NCI-H69 (cell line): ENCODE data around the gene FMNL1.
"Not testable (repeated sequence)": the region's sequence is repeated elsewhere in the genome, so short reads cannot be mapped to it uniquely, and the experiment has no call there.

Source experiments
- DNase-seq: peaks from one replicate; lab custom pipeline; 2025; lab: John Stamatoyannopoulos, UW

FMNL1 gene, protein sequence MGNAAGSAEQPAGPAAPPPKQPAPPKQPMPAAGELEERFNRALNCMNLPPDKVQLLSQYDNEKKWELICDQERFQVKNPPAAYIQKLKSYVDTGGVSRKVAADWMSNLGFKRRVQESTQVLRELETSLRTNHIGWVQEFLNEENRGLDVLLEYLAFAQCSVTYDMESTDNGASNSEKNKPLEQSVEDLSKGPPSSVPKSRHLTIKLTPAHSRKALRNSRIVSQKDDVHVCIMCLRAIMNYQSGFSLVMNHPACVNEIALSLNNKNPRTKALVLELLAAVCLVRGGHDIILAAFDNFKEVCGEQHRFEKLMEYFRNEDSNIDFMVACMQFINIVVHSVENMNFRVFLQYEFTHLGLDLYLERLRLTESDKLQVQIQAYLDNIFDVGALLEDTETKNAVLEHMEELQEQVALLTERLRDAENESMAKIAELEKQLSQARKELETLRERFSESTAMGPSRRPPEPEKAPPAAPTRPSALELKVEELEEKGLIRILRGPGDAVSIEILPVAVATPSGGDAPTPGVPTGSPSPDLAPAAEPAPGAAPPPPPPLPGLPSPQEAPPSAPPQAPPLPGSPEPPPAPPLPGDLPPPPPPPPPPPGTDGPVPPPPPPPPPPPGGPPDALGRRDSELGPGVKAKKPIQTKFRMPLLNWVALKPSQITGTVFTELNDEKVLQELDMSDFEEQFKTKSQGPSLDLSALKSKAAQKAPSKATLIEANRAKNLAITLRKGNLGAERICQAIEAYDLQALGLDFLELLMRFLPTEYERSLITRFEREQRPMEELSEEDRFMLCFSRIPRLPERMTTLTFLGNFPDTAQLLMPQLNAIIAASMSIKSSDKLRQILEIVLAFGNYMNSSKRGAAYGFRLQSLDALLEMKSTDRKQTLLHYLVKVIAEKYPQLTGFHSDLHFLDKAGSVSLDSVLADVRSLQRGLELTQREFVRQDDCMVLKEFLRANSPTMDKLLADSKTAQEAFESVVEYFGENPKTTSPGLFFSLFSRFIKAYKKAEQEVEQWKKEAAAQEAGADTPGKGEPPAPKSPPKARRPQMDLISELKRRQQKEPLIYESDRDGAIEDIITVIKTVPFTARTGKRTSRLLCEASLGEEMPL

DNA sequence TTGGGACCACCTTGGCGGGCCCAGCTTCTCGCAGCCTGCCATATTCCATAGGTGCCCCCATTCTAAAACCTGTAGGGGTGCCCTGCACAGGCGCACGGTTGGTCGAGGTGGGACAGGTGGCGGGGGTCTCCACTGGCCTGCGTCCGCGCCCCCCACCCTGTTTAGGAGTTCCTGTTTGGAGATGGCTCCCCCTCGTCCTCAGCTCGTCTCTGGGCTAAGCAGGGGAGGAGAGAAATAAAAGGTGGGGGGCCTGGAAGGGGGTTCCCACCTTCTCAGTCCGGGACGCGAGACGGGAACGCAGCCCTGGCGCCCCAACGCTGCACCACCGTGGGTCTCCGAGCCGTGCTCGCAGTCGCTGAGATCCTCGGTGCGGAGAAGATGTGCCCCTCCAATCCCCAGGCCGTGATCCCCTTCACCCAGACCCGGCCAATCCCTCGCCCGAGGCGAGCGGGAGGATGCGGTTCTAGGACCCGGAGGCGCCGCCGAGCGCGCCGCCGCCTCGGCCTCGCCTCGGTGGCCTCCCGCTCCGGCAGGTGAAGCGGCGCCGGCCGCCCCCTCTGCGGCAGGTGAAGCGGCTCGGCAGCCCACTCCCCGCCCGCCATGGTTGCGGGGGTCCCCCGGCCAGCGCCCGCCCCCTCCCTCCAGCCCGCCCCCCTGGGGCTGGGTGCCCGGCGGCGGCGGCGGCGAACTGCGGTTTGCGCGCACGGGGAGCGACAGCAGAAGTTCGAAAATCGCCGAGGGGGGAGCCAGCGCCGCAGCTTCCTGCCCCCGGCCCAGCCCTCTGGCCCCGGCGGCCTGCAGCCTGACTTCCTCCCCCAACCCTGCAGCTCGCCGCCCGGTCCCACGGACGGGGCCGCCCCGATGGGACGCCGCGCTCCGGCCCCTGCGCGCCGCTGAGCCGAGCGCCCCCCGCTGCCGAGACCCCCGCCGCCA, at the start of gene FMNL1:
FMNL1 (plus strand) TSS at position 805 of the 933 bp plus-strand sequence. CDS start 240 bp downstream, outside the sequence.
- peak; percentile 65 for DNase-seq

- DNase-seq, result no peak
Measured at GRCh38 chr17:45172232-45172540, 49.5 kb upstream of the FMNL1 start.

DNA sequence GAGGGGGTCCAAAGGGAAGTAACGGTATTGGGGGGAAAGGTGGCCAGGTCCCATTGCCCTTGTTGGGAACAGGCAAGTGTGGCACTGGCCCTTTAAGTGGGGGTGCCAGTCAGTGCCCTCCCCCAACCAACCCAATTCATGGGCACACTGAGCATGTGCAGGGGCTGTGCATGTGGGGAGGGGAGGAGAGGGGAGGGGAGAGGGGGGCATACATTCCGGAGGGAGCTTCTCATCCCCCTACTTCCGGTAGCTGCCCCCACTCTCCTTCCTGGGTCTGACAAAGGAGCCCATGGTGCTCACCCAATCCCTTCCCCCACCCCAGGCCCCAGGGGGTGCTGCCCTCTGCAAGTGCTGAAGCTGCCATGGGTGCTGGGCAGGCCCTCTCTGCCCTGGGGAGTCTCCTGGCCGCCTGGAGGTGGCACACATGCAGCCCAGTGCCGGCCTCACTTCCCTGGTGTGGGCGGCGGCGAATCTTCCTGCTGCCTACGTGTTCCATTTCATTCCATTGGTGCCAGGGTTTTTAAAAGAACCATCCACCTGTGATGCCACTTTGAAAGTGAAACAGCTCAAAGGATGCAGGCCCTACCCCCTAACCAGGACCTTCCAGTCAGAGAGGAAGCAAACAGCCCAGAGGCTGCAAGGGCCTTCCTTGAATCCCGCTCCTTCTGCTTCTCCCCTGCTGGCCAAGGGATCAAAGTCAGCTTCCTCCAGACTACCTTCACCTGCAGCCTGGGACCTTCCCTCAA, 49.0 kb upstream of the FMNL1 start:
- DNase-seq, result peak; percentile 87

GRCh38 chr17:45175759-45176115, 45.9 kb upstream of the FMNL1 start:
- no peak for DNase-seq

DNA sequence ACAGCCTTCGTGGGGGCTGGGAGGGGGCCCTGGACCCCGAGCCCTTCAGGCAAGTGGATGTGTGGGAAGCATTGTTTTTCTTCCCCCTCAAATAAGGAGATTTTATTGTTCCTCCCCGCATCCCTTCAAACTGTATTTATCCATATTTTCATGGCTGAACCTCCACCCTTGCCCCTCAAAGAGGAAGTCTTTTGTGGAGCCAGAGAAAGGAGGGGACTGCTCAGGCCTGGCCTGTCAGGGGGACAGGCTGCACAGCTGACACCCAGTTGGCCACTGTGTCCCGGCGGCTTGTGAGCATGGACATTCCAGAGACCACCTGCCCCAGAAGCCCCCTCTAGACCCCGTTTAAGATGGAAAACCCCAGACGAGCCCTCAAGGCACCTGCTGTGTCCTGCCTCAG, 44.1 kb upstream of the FMNL1 start:
- no peak for DNase-seq

GRCh38 chr17:45184144-45184543, 37.5 kb upstream of the FMNL1 start:
- no peak for DNase-seq

GRCh38 chr17:45186801-45187354, 34.8 kb upstream of the FMNL1 start:
- no peak for DNase-seq

DNA sequence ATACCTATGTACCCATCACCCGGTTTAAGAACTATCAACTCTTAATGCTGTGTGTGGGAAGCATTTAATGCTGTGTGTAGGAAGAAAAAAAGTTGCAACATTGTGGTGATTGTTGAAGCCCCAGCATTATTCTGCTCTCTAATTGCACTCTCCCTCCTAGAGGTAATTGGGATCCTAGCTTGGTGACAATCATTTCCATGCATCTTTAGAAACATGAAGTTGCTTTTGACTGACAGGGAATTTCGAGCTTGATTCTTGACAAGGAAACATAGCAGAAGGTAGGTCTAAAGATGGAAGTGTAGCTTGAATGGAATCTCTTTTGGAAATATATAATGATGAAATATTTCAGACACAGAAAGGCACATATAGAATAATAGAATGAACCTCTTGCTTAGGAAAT, 32.7 kb upstream of the FMNL1 start:
- DNase-seq, result no peak

GRCh38 chr17:45190503-45191255, 31.0 kb upstream of the FMNL1 start:
- DNase-seq, result no peak

DNA sequence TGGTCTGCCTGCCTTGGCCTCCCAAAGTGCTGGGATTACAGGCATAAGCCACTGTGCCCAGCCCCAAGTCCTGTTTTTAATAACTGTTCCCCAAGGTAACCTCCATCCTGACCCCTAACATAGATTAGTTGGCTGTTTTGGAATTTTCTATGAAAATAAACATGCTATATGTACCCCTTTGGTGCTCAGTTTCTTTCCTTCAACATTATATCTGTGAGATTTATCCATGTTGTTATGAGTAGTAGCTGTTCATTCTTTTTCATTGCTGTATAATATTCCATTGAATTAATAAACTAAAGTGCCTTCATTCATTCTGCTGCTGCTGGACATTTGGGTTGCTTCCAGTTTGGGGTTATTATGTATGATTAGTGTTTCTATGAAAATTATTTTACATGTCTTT, 26.3 kb upstream of the FMNL1 start:
- DNase-seq, result no peak

DNA sequence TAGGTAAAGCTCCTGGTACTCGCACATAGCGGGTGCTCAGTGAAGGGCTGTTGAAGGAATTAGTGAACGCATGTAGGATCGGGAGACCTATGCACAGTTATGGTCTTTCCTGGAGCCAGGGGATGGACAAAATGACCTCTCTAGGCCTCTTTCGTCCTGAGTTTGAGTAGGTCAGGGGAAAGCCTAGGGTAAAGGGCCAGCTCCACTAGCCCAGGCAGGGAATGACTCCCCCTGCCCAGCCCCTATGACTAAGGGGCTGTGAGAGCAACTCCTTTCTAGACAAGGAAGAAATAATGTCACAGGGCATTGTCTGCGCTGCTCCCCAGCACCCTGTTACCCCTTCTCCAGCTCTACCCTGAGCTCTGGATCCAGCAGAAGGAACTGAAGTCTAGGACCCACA, 24.6 kb upstream of the FMNL1 start:
- DNase-seq, result no peak

DNA sequence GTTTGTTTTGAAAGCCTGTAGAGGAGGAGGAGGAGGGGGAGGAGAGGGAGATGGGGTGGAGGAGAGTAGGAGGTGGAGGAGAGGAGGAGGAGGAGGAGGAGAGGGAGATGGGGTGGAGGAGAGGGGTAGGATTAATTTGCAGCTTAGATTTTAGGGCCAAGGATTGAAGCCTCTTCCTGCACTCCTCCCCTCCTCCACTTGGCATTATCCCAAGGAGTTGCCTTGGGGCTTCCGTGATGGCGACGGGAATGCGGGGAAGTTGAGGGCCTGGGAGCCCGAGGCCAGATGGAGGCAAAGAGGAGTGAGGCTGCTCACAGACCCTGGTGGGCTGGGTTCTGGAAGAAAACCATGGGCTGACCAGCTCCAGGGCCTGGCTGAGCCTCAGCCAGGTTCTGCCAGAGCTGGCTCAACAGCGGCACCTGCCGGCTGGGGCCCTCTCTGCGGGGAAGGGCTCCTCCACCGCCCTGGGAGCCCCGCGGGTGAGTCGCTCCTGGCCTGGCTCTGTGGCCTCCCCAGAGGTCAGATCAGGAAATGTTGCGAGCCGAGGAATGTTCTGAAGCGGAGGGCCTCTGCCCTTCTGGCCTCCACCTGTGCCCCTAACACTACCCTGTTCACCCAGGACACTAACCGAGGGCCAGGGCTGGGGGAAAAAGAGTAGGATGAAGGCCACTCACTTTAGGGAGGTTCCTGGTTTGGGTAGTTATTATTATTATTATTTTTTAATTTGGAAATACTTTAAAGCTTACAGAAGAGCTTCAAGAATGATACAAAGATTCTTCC, 23.9 kb upstream of the FMNL1 start:
- DNase-seq, result peak; percentile 84

DNA sequence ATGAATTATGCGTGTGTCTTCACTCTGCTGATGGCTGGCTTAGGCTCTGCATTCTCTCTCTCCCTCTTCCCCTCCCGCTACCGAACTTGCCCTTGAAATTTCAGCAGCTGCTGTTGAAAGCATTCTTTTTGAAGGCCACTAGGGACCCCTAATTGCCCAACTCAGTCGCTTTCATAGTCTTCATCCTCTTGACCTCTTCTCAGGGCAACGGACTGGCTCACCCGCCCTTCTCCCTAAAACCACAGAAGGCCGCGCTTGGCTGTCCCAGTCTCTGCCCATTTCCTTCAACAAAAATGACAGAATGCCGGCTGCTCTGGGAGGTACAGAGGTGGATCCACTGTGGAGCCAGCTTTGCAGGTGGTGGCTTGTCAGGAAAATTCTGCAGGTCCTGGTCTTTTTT, 21.0 kb upstream of the FMNL1 start:
- DNase-seq, result peak; percentile 17

- no peak for DNase-seq
Measured at GRCh38 chr17:45201457-45201856, 20.2 kb upstream of the FMNL1 start.

DNA sequence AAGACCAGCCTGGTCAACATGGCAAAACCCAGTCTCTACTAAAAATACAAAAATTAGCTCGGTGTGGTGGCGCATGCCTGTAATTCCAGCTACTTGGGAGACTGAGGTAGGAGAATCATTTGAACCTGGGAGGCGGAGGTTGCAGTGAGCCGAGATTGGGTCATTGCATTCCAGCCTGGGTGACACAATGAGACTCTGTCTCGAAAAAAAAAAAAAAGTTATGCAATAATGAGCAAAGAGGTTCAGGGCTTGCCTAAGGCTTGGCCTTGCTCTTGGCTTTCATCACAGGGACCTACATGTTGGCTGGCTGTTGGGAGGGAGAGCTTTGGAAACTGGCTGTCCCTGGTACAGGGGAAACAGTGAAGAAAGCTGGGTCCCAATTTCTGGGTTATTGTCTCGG, 19.8 kb upstream of the FMNL1 start:
- DNase-seq, result not testable (repeated sequence)

DNA sequence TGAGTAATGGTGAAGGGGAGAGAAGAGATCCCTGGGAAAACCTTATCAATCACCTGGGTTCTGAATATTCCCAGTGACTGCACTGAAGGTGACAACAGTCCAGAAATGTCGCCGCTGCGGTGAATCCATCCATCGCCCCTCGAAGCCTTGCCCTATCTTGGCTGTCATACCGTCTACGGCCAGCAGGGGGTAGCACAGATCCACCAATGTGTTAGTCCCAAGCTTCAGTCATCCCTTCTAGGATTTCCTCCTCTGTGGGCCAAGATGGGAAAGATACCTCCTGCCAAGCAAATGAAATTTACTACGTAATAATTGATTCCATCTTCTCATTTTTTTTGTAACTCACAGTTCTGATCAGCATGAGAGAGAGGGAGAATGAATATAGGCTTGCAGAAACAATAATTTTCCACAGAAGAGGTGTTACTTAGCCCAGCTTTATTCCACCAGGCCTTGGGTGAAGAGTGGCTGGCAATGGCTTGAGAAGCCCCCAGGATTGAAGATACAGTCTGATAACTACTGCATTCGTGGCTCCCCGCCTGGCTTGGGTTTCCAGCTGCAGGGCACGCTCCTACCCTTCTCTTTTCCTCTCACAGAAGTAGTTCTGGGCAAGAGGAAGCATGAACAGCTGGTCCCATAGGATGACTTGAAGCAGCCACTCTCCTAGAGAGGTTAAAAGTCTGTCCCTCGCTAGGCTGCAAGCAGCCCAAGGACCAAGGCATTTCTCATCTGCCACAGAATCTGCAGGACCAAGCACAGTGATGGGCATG, 2.6 kb upstream of the FMNL1 start:
- DNase-seq, result peak; percentile 80

- DNase-seq, result no peak
Measured at GRCh38 chr17:45220079-45220478, 1.6 kb upstream of the FMNL1 start.

- peak; percentile 38 for DNase-seq
Measured at GRCh38 chr17:45222014-45222288, 266 bp downstream of the FMNL1 start.
